Middle frontal gyrus (tissue), 1 donor: ENCODE measurements around the gene TIMM23.
A peak's percentile ranks its signal among the peaks of the same experiment; 100 is the strongest.
"Not testable (repeated sequence)": the region's sequence is repeated elsewhere in the genome, so short reads cannot be mapped to it uniquely, and the experiment has no call there.

Source experiments
- DNase-seq: peaks from one replicate; pipeline ENCODE4 v3.0.0-alpha.2; 2015; ENCODE audit warnings: low spot score; ENCODE audit errors: extremely low spot score

Gene TIMM23

GRCh38 chr10:45997557-45997956 is 25.3 kb downstream of the TIMM23 start:
- DNase-seq, result no peak

DNA sequence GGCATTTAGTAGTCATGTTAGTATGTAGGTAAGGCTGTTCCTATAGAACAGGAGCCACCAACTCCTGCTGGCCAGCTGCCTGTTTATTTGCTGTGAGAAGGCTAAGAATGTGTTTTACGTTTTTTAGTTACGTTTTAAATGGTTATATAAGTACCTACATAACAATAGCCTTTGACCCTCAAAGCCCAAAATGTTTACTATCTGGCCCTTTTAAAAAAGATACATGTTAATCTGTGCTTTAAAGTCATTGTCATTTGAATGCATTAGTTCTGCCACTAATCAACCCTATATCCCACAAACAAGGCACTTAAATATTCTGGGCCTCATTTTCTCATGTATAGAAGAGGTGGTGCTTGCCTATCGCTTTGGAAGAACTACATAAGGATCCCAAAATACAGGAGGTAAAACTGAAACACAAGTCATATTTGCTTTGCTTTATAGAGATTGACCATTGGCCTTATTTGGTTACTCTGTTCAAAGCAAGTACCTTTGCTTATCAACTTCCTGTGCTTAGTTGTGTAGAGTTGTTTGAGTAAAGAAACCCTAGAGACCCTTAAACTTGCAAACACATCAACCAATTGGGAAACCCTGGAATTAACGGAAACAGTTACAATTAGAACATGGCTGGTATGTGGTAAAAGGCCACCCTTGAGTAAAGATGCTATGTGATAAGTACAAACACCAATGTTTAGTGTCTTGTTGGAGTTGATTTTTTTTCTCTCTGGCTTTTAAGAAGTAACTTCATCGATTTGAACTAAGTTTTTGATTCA is 25.9 kb downstream of the TIMM23 start:
- DNase-seq, result no peak

- not testable (repeated sequence) for DNase-seq
Observed at GRCh38 chr10:45999955-46000354, 27.7 kb downstream of the TIMM23 start.

DNA sequence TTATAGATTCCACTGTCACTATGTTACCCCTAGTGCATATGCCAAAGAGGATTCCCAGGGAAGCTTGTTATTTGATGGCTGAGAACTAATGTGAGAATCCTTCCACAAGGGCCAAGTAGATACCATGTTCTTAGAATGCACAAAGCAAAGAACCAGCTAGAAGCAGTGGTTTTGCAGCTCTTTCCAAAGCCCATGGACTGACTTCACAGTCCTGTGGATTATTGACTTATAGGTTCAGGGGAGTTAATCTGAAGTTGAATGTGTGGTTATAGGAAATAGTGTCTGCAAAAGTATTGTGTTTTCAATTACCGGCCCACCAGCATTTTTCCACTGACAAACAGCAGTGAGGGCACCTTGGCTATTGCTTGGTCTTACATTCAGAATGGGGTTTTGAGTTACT is 28.2 kb downstream of the TIMM23 start:
- DNase-seq, result no peak

- DNase-seq, result no peak
Observed at GRCh38 chr10:46001187-46001756, 29.0 kb downstream of the TIMM23 start.

DNA sequence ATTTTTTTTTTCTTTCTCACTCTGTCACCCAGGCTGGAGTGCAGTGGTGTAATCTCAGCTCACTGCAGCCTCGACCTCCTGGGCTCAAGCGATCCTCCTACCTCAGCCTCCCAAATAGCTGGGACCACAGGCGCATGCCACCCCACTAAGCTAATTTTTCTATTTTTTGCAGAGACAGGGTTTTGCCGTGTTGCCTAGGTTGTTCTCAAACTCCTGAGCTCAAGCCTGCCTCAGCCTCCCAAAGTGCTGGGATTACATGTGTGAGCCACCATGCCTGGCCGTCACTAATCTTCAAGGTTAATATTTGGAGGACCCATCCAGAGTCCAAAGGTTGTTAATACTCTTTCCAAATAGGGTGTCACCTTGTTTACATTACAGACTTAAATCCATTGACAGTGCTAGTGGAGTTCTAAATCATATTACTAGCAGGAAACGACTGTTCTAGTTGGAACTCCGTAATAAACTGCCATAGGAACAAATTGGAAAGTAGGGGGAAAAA is 29.9 kb downstream of the TIMM23 start:
- not testable (repeated sequence) for DNase-seq

GRCh38 chr10:46002916-46003693 is 30.8 kb downstream of the TIMM23 start:
- no peak for DNase-seq

- no peak for DNase-seq
Observed at GRCh38 chr10:46004963-46005362, 32.7 kb downstream of the TIMM23 start.

DNA sequence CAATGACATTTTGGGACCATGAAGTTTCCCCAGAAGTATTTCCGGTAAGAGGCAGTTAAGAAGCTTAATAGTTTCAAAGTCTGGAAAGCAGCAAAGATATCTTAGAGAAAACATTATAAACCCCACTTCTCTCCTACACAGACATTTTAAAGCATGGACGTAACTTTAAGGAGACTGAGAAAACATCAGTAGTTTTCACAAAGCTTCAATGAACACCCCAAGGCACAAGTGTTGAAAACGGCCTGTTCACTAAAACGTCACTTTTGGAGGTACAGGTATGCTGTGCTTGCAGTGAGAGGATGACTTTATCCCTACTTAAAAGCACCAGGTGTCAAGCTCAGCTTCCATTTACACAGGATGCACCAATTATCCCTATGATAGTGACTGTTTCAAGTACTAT is 33.1 kb downstream of the TIMM23 start:
- no peak for DNase-seq

- peak; percentile 16 for DNase-seq
Observed at GRCh38 chr10:46006219-46006618, 33.9 kb downstream of the TIMM23 start.

- DNase-seq, result no peak
Observed at GRCh38 chr10:46012746-46013145, 40.5 kb downstream of the TIMM23 start.

- DNase-seq, result no peak
Observed at GRCh38 chr10:46014206-46014605, 41.9 kb downstream of the TIMM23 start.

- no peak for DNase-seq
Observed at GRCh38 chr10:46014683-46015405, 42.6 kb downstream of the TIMM23 start.

- DNase-seq, result no peak
Observed at GRCh38 chr10:46016190-46016589, 43.9 kb downstream of the TIMM23 start.

- no peak for DNase-seq
Observed at GRCh38 chr10:46016811-46017210, 44.5 kb downstream of the TIMM23 start.

DNA sequence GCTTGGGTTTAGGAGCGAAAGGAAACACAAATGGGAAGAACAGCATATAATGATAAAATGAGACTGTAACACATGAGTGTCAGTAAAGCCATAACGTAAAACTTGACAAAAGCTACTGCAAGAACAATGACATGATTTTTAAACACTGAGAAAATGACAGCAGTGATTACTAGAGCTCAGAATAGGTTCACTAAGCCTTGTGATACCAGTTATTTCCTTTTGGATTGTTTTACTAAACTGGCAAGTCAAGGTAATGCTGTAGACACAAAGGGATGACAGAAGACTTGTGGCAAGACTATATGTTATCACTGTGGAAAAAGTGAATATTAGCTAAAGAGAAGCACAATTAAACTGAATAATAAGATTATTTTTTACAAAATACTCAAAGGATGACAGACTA is 45.4 kb downstream of the TIMM23 start:
- no peak for DNase-seq

DNA sequence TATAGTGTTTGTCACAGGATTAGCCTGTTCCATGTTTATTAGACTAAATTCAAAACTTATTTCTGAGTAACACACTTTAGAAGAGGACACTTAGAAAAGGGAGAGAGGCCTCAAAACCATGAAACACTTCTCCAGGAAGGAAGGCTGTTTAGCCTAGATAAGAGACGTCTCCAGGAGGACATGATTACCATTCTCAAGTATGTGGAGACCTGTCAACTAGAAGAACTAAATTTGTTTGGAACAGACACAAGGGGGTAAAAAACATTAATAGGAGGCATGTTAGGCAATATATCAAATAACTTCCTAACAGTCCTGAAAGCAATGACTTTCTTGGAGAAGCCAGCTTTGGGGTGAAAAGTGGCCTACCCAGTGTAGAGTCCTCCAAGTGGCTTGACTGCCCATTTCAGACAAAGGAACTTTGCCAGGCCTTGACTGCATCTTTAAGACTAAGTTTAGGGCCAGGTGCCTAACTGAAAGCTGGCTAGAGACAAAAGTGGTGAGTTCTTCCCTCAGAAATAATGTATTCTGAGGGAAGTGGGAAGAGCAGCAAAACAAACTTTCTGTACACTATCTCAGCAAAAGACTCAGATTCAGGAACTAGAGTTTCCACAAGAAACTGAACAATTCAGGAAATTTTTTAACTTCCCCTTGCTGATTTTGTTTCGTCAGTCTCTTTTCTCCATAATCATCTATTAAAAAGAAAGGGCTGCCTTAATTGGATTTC is 46.3 kb downstream of the TIMM23 start:
- no peak for DNase-seq

GRCh38 chr10:46019177-46019528 is 46.9 kb downstream of the TIMM23 start:
- DNase-seq, result no peak

DNA sequence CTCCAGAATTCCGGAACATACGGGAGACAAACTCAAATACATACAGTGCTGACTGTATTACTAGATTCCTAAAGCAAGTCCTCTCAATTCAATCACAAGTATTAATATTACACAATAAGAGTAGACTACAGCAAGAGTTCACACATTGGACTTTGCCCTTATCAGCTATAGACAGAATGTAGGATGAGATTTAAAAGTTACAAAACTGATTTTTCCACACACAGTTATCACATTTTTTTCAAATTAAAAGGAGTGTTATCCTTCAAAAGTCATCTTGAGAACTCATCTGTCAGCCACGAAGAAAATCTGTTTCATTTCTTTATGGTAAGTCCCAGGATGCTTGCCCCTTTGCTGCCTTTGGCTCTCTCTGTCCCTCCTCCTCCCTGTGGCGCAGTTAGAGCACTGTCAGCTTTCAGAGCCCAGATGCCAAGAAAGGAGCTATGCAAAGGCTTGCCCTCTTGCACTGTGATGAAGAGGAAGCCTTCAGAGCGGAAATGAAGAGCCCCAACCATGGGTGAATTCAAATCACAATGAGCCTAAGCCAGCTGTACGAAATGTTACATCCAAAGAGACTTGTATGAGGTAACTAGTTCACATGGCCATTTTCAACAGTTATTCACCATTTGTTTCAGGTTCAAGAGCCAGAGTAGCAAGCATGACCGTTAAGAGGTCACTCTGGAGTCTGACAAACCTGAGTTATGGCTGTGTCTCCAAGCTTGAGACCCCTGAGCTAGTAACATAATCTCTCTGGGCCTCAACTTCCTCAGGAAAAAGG is 47.5 kb downstream of the TIMM23 start:
- no peak for DNase-seq

- DNase-seq, result no peak
Observed at GRCh38 chr10:46020344-46020657, 48.0 kb downstream of the TIMM23 start.
